ENCODE data around the gene SORBS1. TPM values are rescaled to one million over a fixed set of nuclear protein-coding genes. Genes with fewer than 3 reads are reported as not detected.

The SORBS1 gene
- total and polyA plus RNA-seq, 4 experiments from 2014 or later, result 0.67 to 0.93 (median 0.75) TPM; not detected in 1

GRCh38 chr10:95435548-95436279 is 125.5 kb downstream of the SORBS1 start:
- Histone ChIP-seq H3K27me3 (ENCODE audit: insufficient read depth, low read length) (no peaks in the 10 kb centered on the region), H3K36me3 (ENCODE audit: insufficient read depth, low read length) (no peaks in the 10 kb centered on the region), H3K4me1 (ENCODE audit: insufficient read depth, low read length) (no peaks in the 10 kb centered on the region), H3K9me3 (ENCODE audit: control insufficient read depth in 1 of 2, low read length in 2 of 2) (no peaks in the 10 kb centered on the region), H3K27ac (ENCODE audit: low read depth, low read length) (no peak overlapping the region), H3K4me3 (ENCODE audit: low read length in 2 of 2) (no peak overlapping the region)
- H3K27me3 Mint-ChIP-seq, result no peaks in the 10 kb centered on the region
- ChIA-PET CTCF (ENCODE audit: partially characterized antibody) (interaction anchor here (1.0 kb wide), 1 partner anchor 165 kb away, joined by 3 read pairs; no protein-coding TSS in a partner anchor), POLR2A (ENCODE audit: partially characterized antibody) (no interaction called here)
- no peaks in the 10 kb centered on the region for H3K36me3 Mint-ChIP-seq
- H3K4me3 Mint-ChIP-seq, result no peak overlapping the region
- no peaks in the 10 kb centered on the region for H3K9me3 Mint-ChIP-seq
- no peak overlapping the region for H3K27ac Mint-ChIP-seq
- DNase-seq, result no peak
- H3K4me1 Mint-ChIP-seq, result peaks cover 0 to 1% (median under 1%) of the 10 kb centered on the region in 4 donors
- intact Hi-C loops (cut with micrococcal nuclease), result no loop called here

GRCh38 chr10:95434583-95434982 is 126.6 kb downstream of the SORBS1 start:
- H3K9me3 ChIP-seq (ENCODE audit: control insufficient read depth in 1 of 2, low read length in 2 of 2), result no peaks in the 10 kb centered on the region

GRCh38 chr10:95431900-95432342 is 129.2 kb downstream of the SORBS1 start:
- Mint-ChIP-seq H3K4me3 (no peak overlapping the region), H3K27ac (no peak overlapping the region), H3K4me1 (no peaks in the 10 kb centered on the region), H3K27me3 (no peaks in the 10 kb centered on the region), H3K36me3 (peaks cover 0 to 4% of the 10 kb centered on the region in 2 donors), H3K9me3 (no peaks in the 10 kb centered on the region)
- POLR2A ChIA-PET (ENCODE audit: partially characterized antibody), result interaction anchor here (0.6 kb wide), 1 partner anchor 170 kb away, joined by 3 read pairs; no protein-coding TSS in a partner anchor
- H3K4me1 ChIP-seq (ENCODE audit: insufficient read depth, low read length), result no peaks in the 10 kb centered on the region
- H3K27me3 ChIP-seq (ENCODE audit: insufficient read depth, low read length), result no peaks in the 10 kb centered on the region
- H3K36me3 ChIP-seq (ENCODE audit: insufficient read depth, low read length), result no peaks in the 10 kb centered on the region
- no peak for DNase-seq
- H3K9me3 ChIP-seq (ENCODE audit: control insufficient read depth in 1 of 2, low read length in 2 of 2), result no peaks in the 10 kb centered on the region
- CTCF ChIA-PET (ENCODE audit: partially characterized antibody), result interaction anchor here (0.6 to 10.5 kb wide), 12 partner anchors 9 to 181 kb away, joined by 3 to 168 read pairs (median 10); no protein-coding TSS in a partner anchor
- H3K4me3 ChIP-seq (ENCODE audit: low read length in 2 of 2), result no peak overlapping the region
- H3K27ac ChIP-seq (ENCODE audit: low read depth, low read length), result no peak overlapping the region
- intact Hi-C loops (cut with micrococcal nuclease), result loop anchor here (2.0 kb wide), 1 partner anchor 433 kb away; no protein-coding TSS in a partner anchor

More at GRCh38 chr10:95434583-95434982, 126.6 kb downstream of the SORBS1 start:
- intact Hi-C loops (cut with micrococcal nuclease), result no loop called here
- H3K36me3 Mint-ChIP-seq, result no peaks in the 10 kb centered on the region
- H3K27ac ChIP-seq (ENCODE audit: low read depth, low read length), result no peak overlapping the region
- no peak overlapping the region for H3K4me3 ChIP-seq (ENCODE audit: low read length in 2 of 2)
- POLR2A ChIA-PET (ENCODE audit: partially characterized antibody), result no interaction called here
- H3K9me3 Mint-ChIP-seq, result no peaks in the 10 kb centered on the region
- no peaks in the 10 kb centered on the region for H3K4me1 Mint-ChIP-seq
- H3K36me3 ChIP-seq (ENCODE audit: insufficient read depth, low read length), result no peaks in the 10 kb centered on the region
- H3K27ac Mint-ChIP-seq, result no peak overlapping the region
- no peaks in the 10 kb centered on the region for H3K27me3 ChIP-seq (ENCODE audit: insufficient read depth, low read length)
- CTCF ChIA-PET (ENCODE audit: partially characterized antibody), result interaction anchor here (1.4 to 10.5 kb wide), 3 partner anchors 8 to 170 kb away, joined by 3 to 158 read pairs (median 6); no protein-coding TSS in a partner anchor
- no peak for DNase-seq
- H3K4me1 ChIP-seq (ENCODE audit: insufficient read depth, low read length), result no peaks in the 10 kb centered on the region
- no peak overlapping the region for H3K4me3 Mint-ChIP-seq
- no peaks in the 10 kb centered on the region for H3K27me3 Mint-ChIP-seq

- ChIA-PET CTCF (ENCODE audit: partially characterized antibody) (interaction anchor here (0.5 to 10.5 kb wide), 38 partner anchors 9 to 1697 kb away, joined by 3 to 168 read pairs (median 4); no protein-coding TSS in a partner anchor), POLR2A (ENCODE audit: partially characterized antibody) (no interaction called here)
- no peaks in the 10 kb centered on the region for H3K4me1 ChIP-seq (ENCODE audit: insufficient read depth, low read length)
- H3K27me3 ChIP-seq (ENCODE audit: insufficient read depth, low read length), result no peaks in the 10 kb centered on the region
- no peaks in the 10 kb centered on the region for H3K36me3 ChIP-seq (ENCODE audit: insufficient read depth, low read length)
- intact Hi-C loops (cut with micrococcal nuclease), result loop anchor here (2.0 kb wide), 1 partner anchor 434 kb away; no protein-coding TSS in a partner anchor
- Mint-ChIP-seq H3K9me3 (no peaks in the 10 kb centered on the region), H3K27ac (no peak overlapping the region), H3K27me3 (no peaks in the 10 kb centered on the region), H3K4me3 (no peak overlapping the region), H3K4me1 (no peaks in the 10 kb centered on the region), H3K36me3 (peaks cover 0 to 4% of the 10 kb centered on the region in 2 donors)
- peak in 4 of 5 donors; percentile 35 to 46 (median 42) for DNase-seq
- H3K9me3 ChIP-seq (ENCODE audit: control insufficient read depth in 1 of 2, low read length in 2 of 2), result no peaks in the 10 kb centered on the region
- H3K27ac ChIP-seq (ENCODE audit: low read depth, low read length), result no peak overlapping the region
- H3K4me3 ChIP-seq (ENCODE audit: low read length in 2 of 2), result no peak overlapping the region
These were observed 130.8 kb downstream of the SORBS1 start for GRCh38 chr10:95430231-95430951.

- Histone ChIP-seq H3K27me3 (ENCODE audit: insufficient read depth, low read length) (no peaks in the 10 kb centered on the region), H3K4me3 (ENCODE audit: low read length in 2 of 2) (no peak overlapping the region), H3K36me3 (ENCODE audit: insufficient read depth, low read length) (no peaks in the 10 kb centered on the region), H3K4me1 (ENCODE audit: insufficient read depth, low read length) (no peaks in the 10 kb centered on the region), H3K9me3 (ENCODE audit: control insufficient read depth in 1 of 2, low read length in 2 of 2) (no peaks in the 10 kb centered on the region), H3K27ac (ENCODE audit: low read depth, low read length) (no peak overlapping the region)
- Mint-ChIP-seq H3K4me1 (no peaks in the 10 kb centered on the region), H3K4me3 (no peak overlapping the region), H3K36me3 (peaks cover 0 to 4% of the 10 kb centered on the region in 2 donors), H3K27ac (no peak overlapping the region), H3K9me3 (no peaks in the 10 kb centered on the region), H3K27me3 (no peaks in the 10 kb centered on the region)
- POLR2A ChIA-PET (ENCODE audit: partially characterized antibody), result no interaction called here
- DNase-seq, result no peak
- intact Hi-C loops (cut with micrococcal nuclease), result loop anchor here (2.0 kb wide), 1 partner anchor 435 kb away; no protein-coding TSS in a partner anchor
- CTCF ChIA-PET (ENCODE audit: partially characterized antibody), result interaction anchor here (1.0 to 10.5 kb wide), 20 partner anchors 8 to 434 kb away, joined by 3 to 168 read pairs (median 4); no protein-coding TSS in a partner anchor
These were observed 131.5 kb downstream of the SORBS1 start for GRCh38 chr10:95429639-95430038.

GRCh38 chr10:95428701-95429100 is 132.5 kb downstream of the SORBS1 start:
- peak overlapping the region in 1 of 7 donors; percentile 62 for H3K27ac Mint-ChIP-seq
- no peaks in the 10 kb centered on the region for H3K9me3 Mint-ChIP-seq
- DNase-seq, result no peak
- H3K4me3 Mint-ChIP-seq, result no peak overlapping the region
- Histone ChIP-seq H3K9me3 (ENCODE audit: control insufficient read depth in 1 of 2, low read length in 2 of 2) (no peaks in the 10 kb centered on the region), H3K4me3 (ENCODE audit: low read length in 2 of 2) (no peak overlapping the region), H3K4me1 (ENCODE audit: insufficient read depth, low read length) (no peaks in the 10 kb centered on the region), H3K27me3 (ENCODE audit: insufficient read depth, low read length) (no peaks in the 10 kb centered on the region), H3K36me3 (ENCODE audit: insufficient read depth, low read length) (no peaks in the 10 kb centered on the region), H3K27ac (ENCODE audit: low read depth, low read length) (no peak overlapping the region)
- intact Hi-C loops (cut with micrococcal nuclease), result no loop called here
- H3K4me1 Mint-ChIP-seq, result no peaks in the 10 kb centered on the region
- H3K36me3 Mint-ChIP-seq, result peaks cover 0 to 4% of the 10 kb centered on the region in 2 donors
- no peaks in the 10 kb centered on the region for H3K27me3 Mint-ChIP-seq
- ChIA-PET CTCF (ENCODE audit: partially characterized antibody) (interaction anchor here (3.8 to 10.5 kb wide), 4 partner anchors 9 to 173 kb away, joined by 19 to 168 read pairs (median 94); no protein-coding TSS in a partner anchor), POLR2A (ENCODE audit: partially characterized antibody) (no interaction called here)

- Mint-ChIP-seq H3K9me3 (no peaks in the 10 kb centered on the region), H3K4me1 (no peaks in the 10 kb centered on the region), H3K4me3 (no peak overlapping the region), H3K27ac (no peak overlapping the region), H3K36me3 (peaks cover 0 to 4% of the 10 kb centered on the region in 2 donors), H3K27me3 (peaks cover 0 to 1% of the 10 kb centered on the region in 2 donors)
- Histone ChIP-seq H3K4me3 (ENCODE audit: low read length in 2 of 2) (no peak overlapping the region), H3K9me3 (ENCODE audit: control insufficient read depth in 1 of 2, low read length in 2 of 2) (no peaks in the 10 kb centered on the region), H3K4me1 (ENCODE audit: insufficient read depth, low read length) (no peaks in the 10 kb centered on the region), H3K36me3 (ENCODE audit: insufficient read depth, low read length) (no peaks in the 10 kb centered on the region), H3K27me3 (ENCODE audit: insufficient read depth, low read length) (no peaks in the 10 kb centered on the region), H3K27ac (ENCODE audit: low read depth, low read length) (no peak overlapping the region)
- no peak for DNase-seq
- intact Hi-C loops (cut with micrococcal nuclease), result no loop called here
- ChIA-PET CTCF (ENCODE audit: partially characterized antibody) (interaction anchor here (0.6 to 10.5 kb wide), 6 partner anchors 16 to 178 kb away, joined by 3 to 158 read pairs (median 4); no protein-coding TSS in a partner anchor), POLR2A (ENCODE audit: partially characterized antibody) (no interaction called here)
These were observed 134.7 kb downstream of the SORBS1 start for GRCh38 chr10:95426482-95426881.

Measured in CD4-positive, alpha-beta memory T cell (primary cell).